Measurements from ENCODE around the gene LEKR1. TPM values are rescaled to one million over a fixed set of nuclear protein-coding genes. Genes with fewer than 3 reads are reported as not detected.

LEKR1 gene
- total and polyA plus RNA-seq, 9 of the 15 experiments (the other 6 are each of a cell fraction or from before 2014, with no cell fraction given): 0.76 to 1.8 (median 1.2) TPM

DNA sequence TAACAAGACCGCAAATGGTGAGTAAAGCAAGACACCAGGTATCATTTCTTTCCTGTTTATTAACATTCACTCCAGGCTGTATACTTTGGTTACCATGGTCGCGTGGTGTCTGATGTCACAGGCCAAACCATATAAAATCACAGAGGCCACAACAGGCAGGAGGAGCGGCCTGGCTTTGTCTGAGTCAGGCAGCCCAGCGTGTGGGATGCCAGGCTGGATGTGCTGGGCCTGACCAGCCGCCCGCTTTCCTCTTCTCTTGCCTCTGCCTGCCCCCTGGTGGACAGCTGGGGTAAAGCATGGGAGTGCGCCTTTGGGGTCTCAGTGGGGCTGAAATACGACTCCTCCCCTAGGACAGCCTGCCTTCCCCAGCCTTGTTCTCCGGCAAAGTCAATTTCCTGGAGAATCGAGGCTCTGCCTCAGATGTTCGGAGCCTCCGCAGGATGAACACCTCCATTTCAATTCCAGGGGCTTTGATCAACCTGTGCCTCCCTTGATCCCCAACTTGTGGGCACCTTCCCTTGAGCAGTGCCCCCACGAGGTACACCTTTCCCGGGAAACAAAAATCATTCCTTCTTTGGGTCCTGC is 255.6 kb downstream of the LEKR1 start (continued):
- TF ChIP-seq, protein P1, sequence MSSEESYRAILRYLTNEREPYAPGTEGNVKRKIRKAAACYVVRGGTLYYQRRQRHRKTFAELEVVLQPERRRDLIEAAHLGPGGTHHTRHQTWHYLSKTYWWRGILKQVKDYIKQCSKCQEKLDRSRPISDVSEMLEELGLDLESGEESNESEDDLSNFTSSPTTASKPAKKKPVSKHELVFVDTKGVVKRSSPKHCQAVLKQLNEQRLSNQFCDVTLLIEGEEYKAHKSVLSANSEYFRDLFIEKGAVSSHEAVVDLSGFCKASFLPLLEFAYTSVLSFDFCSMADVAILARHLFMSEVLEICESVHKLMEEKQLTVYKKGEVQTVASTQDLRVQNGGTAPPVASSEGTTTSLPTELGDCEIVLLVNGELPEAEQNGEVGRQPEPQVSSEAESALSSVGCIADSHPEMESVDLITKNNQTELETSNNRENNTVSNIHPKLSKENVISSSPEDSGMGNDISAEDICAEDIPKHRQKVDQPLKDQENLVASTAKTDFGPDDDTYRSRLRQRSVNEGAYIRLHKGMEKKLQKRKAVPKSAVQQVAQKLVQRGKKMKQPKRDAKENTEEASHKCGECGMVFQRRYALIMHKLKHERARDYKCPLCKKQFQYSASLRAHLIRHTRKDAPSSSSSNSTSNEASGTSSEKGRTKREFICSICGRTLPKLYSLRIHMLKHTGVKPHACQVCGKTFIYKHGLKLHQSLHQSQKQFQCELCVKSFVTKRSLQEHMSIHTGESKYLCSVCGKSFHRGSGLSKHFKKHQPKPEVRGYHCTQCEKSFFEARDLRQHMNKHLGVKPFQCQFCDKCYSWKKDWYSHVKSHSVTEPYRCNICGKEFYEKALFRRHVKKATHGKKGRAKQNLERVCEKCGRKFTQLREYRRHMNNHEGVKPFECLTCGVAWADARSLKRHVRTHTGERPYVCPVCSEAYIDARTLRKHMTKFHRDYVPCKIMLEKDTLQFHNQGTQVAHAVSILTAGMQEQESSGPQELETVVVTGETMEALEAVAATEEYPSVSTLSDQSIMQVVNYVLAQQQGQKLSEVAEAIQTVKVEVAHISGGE (CRISPR knock-in tag; IDR thresholded peaks at IDR 0.05): no peak
- TF ChIP-seq MYNN (IDR thresholded peaks at IDR 0.05) (peak; percentile 65; the same call in 1 of the 2 replicates), MYNN (CRISPR knock-in tag; IDR thresholded peaks at IDR 0.05) (no peak), HNRNPUL1 (IDR thresholded peaks at IDR 0.05; ENCODE audit: low read length) (no peak), ZNF76 (CRISPR knock-in tag; IDR thresholded peaks at IDR 0.05; ENCODE audit: borderline replicate concordance) (no peak), ESRRA (IDR thresholded peaks at IDR 0.05; ENCODE audit: borderline replicate concordance, low read depth) (0 out of 2 replicates have a peak, but pooled peaks have one; percentile 11), ARID2 (IDR thresholded peaks at IDR 0.05) (peak; percentile 41; the same call in 1 of the 2 replicates), ZNF212 (CRISPR knock-in tag; IDR thresholded peaks at IDR 0.05) (0 out of 2 replicates have a peak, but pooled peaks have one; percentile 31), ZNF165 (CRISPR knock-in tag; IDR thresholded peaks at IDR 0.05; ENCODE audit: borderline replicate concordance) (0 out of 2 replicates have a peak, but pooled peaks have one; percentile 56), ZNF24 (IDR thresholded peaks at IDR 0.05) (peak; percentile 35; the same call in 1 of the 2 replicates), RB1 (IDR thresholded peaks at IDR 0.05; ENCODE audit: low read depth) (peak; percentile 66; the same call in 1 of the 2 replicates), LARP7 (IDR thresholded peaks at IDR 0.05) (no peak), RCOR1 (IDR thresholded peaks at IDR 0.05; ENCODE audit: borderline replicate concordance in 1 of 2, low read depth in 2 of 2, low read length in 2 of 2) (peak in 1 of 2 experiments; percentile 53; a peak in 1 of 4 replicates), SMAD4 (CRISPR knock-in tag; conservative IDR thresholded peaks at IDR 0.05) (peak; percentile 70; the same call in 1 of the 2 replicates), CXXC5 (CRISPR knock-in tag; IDR thresholded peaks at IDR 0.05) (peak; percentile 57; the same call in 1 of the 2 replicates), ATF7 (IDR thresholded peaks at IDR 0.05) (peak; percentile 40; the same call in 1 of the 2 replicates)
- TF ChIP-seq, protein P2, sequence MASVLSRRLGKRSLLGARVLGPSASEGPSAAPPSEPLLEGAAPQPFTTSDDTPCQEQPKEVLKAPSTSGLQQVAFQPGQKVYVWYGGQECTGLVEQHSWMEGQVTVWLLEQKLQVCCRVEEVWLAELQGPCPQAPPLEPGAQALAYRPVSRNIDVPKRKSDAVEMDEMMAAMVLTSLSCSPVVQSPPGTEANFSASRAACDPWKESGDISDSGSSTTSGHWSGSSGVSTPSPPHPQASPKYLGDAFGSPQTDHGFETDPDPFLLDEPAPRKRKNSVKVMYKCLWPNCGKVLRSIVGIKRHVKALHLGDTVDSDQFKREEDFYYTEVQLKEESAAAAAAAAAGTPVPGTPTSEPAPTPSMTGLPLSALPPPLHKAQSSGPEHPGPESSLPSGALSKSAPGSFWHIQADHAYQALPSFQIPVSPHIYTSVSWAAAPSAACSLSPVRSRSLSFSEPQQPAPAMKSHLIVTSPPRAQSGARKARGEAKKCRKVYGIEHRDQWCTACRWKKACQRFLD (CRISPR knock-in tag; IDR thresholded peaks at IDR 0.05): peak; percentile 52; the same call in 1 of the 2 replicates
- TF ChIP-seq, protein P3, sequence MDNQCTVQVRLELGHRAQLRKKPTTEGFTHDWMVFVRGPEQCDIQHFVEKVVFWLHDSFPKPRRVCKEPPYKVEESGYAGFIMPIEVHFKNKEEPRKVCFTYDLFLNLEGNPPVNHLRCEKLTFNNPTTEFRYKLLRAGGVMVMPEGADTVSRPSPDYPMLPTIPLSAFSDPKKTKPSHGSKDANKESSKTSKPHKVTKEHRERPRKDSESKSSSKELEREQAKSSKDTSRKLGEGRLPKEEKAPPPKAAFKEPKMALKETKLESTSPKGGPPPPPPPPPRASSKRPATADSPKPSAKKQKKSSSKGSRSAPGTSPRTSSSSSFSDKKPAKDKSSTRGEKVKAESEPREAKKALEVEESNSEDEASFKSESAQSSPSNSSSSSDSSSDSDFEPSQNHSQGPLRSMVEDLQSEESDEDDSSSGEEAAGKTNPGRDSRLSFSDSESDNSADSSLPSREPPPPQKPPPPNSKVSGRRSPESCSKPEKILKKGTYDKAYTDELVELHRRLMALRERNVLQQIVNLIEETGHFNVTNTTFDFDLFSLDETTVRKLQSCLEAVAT (IDR thresholded peaks at IDR 0.05): no peak
- TF ChIP-seq, protein P4, sequence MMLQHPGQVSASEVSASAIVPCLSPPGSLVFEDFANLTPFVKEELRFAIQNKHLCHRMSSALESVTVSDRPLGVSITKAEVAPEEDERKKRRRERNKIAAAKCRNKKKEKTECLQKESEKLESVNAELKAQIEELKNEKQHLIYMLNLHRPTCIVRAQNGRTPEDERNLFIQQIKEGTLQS (IDR thresholded peaks at IDR 0.05): 0 out of 2 replicates have a peak, but pooled peaks have one; percentile 9
- TF ChIP-seq, protein P4 (CRISPR knock-in tag; conservative IDR thresholded peaks at IDR 0.05): no peak

Data from K562 (cell line).